IPS DF 6.9 (cell line): Measurements from ENCODE around the gene FBXW7.

Source experiments
- DNase-seq: peaks from one replicate; pipeline ENCODE4 v3.0.0-alpha.2; 2013; ENCODE audit warnings: low read depth, low spot score
- H3K27ac ChIP-seq: one replicate; pipeline ENCODE4 v1.5.1; 2013; ENCODE audit warnings: low read length, control low read depth
- H3K27me3 ChIP-seq: 2 replicates; pipeline ENCODE4 v1.6.1; 2013; ENCODE audit warnings: mild to moderate bottlenecking, low read length; ENCODE audit not compliant: control insufficient read depth, insufficient read depth
- H3K36me3 ChIP-seq: 2 replicates; pipeline ENCODE4 v1.6.1; 2013; ENCODE audit warnings: low read length; ENCODE audit not compliant: control insufficient read depth, insufficient read depth
- H3K4me1 ChIP-seq: 2 replicates; pipeline ENCODE4 v1.6.1; 2013; ENCODE audit warnings: low read length; ENCODE audit not compliant: control insufficient read depth, insufficient read depth
- H3K4me3 ChIP-seq: 2 replicates; pipeline ENCODE4 v1.5.1; 2013; ENCODE audit warnings: mild to moderate bottlenecking, low read length
- H3K9me3 ChIP-seq: 2 replicates; pipeline ENCODE4 v1.6.1; 2013; ENCODE audit warnings: low read length, inconsistent platforms; ENCODE audit not compliant: control insufficient read depth, insufficient read depth
- WGBS: extraction: QIAGEN DNeasy Blood & Tissue Kit; methylation state at CpG from one replicate; pipeline ENCODE4 v1.1.7; 2013; ENCODE audit warnings: mixed read lengths, missing lambda C conversion rate; ENCODE audit not compliant: insufficient read length, insufficient coverage; 5-methylcytosine and 5-hydroxymethylcytosine counted together

Gene FBXW7

GRCh38 chr4:152301381-152301780, 234.5 kb downstream of the FBXW7 start:
- Histone ChIP-seq H3K9me3 (no peaks in the 10 kb centered on the region), H3K27me3 (no peaks in the 10 kb centered on the region), H3K27ac (no peak overlapping the region), H3K36me3 (no peaks in the 10 kb centered on the region), H3K4me3 (no peak overlapping the region), H3K4me1 (no peaks in the 10 kb centered on the region)
- no peak for DNase-seq
- no CpG with 5 or more reads among the region's 6 CpGs for WGBS

- DNase-seq = no peak
- WGBS = no CpG with 5 or more reads among the region's 3 CpGs
- Histone ChIP-seq H3K9me3 (no peaks in the 10 kb centered on the region), H3K36me3 (no peaks in the 10 kb centered on the region), H3K27ac (no peak overlapping the region), H3K4me1 (no peaks in the 10 kb centered on the region), H3K4me3 (no peak overlapping the region), H3K27me3 (no peaks in the 10 kb centered on the region)
Measured at GRCh38 chr4:152299553-152299952, 236.3 kb downstream of the FBXW7 start.

GRCh38 chr4:152296386-152296785, 239.5 kb downstream of the FBXW7 start:
- Histone ChIP-seq H3K36me3 (no peaks in the 10 kb centered on the region), H3K27ac (no peak overlapping the region), H3K27me3 (no peaks in the 10 kb centered on the region), H3K9me3 (no peaks in the 10 kb centered on the region), H3K4me3 (no peak overlapping the region), H3K4me1 (no peaks in the 10 kb centered on the region)
- DNase-seq = no peak

GRCh38 chr4:152294765-152295164, 241.1 kb downstream of the FBXW7 start:
- Histone ChIP-seq H3K4me1 (no peaks in the 10 kb centered on the region), H3K27me3 (no peaks in the 10 kb centered on the region), H3K27ac (no peak overlapping the region), H3K36me3 (no peaks in the 10 kb centered on the region), H3K4me3 (no peak overlapping the region), H3K9me3 (no peaks in the 10 kb centered on the region)
- no CpG with 5 or more reads among the region's 5 CpGs for WGBS
- no peak for DNase-seq

GRCh38 chr4:152294331-152294730, 241.6 kb downstream of the FBXW7 start:
- no peaks in the 10 kb centered on the region for H3K27me3 ChIP-seq
- WGBS = no CpG with 5 or more reads among the region's 3 CpGs
- no peak overlapping the region for H3K4me3 ChIP-seq
- H3K27ac ChIP-seq = no peak overlapping the region
- H3K9me3 ChIP-seq = no peaks in the 10 kb centered on the region
- H3K36me3 ChIP-seq = no peaks in the 10 kb centered on the region
- H3K4me1 ChIP-seq = no peaks in the 10 kb centered on the region
- DNase-seq = no peak

DNA sequence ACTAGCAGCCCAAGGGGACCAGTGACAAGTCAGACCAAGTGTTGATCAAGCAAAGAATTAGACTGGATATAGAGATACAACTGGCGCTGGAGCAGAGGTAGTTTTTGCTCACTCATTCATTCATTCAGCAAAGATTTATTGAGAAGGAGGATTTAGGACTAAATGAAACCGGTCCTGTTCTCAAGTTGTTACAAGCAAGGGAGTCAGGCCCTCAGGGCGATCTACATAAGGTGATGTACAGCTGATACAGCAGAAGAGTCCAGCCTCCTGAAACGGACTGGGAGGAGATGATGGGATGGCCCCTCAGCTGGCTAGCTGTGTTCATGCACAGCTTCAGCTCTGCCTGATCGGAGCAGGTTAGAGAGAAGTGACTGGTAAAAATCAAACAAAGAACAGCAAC, 242.4 kb downstream of the FBXW7 start:
- H3K27ac ChIP-seq = no peak overlapping the region
- no peaks in the 10 kb centered on the region for H3K9me3 ChIP-seq
- WGBS = no CpG with 5 or more reads among the region's 5 CpGs
- H3K36me3 ChIP-seq = no peaks in the 10 kb centered on the region
- DNase-seq = no peak
- no peaks in the 10 kb centered on the region for H3K4me1 ChIP-seq
- no peaks in the 10 kb centered on the region for H3K27me3 ChIP-seq
- H3K4me3 ChIP-seq = no peak overlapping the region

GRCh38 chr4:152290366-152290921, 245.4 kb downstream of the FBXW7 start:
- H3K4me1 ChIP-seq = no peaks in the 10 kb centered on the region
- WGBS = no CpG with 5 or more reads among the region's 3 CpGs
- no peak overlapping the region for H3K27ac ChIP-seq
- no peak for DNase-seq
- H3K36me3 ChIP-seq = no peaks in the 10 kb centered on the region
- no peaks in the 10 kb centered on the region for H3K27me3 ChIP-seq
- no peaks in the 10 kb centered on the region for H3K9me3 ChIP-seq
- H3K4me3 ChIP-seq = no peak overlapping the region

GRCh38 chr4:152289941-152290340, 246.0 kb downstream of the FBXW7 start:
- H3K27me3 ChIP-seq = no peaks in the 10 kb centered on the region
- no peaks in the 10 kb centered on the region for H3K9me3 ChIP-seq
- H3K4me3 ChIP-seq = no peak overlapping the region
- DNase-seq = no peak
- no peak overlapping the region for H3K27ac ChIP-seq
- H3K36me3 ChIP-seq = no peaks in the 10 kb centered on the region
- H3K4me1 ChIP-seq = no peaks in the 10 kb centered on the region
- WGBS = no CpG with 5 or more reads among the region's 4 CpGs

- no CpG with 5 or more reads among the region's 3 CpGs for WGBS
- Histone ChIP-seq H3K4me1 (no peaks in the 10 kb centered on the region), H3K27me3 (no peaks in the 10 kb centered on the region)
Measured at GRCh38 chr4:152289541-152289940, 246.4 kb downstream of the FBXW7 start.

GRCh38 chr4:152283801-152284470, 252.0 kb downstream of the FBXW7 start:
- Histone ChIP-seq H3K4me1 (peaks cover 5% of the 10 kb centered on the region; the same call in 1 of the 2 replicates), H3K27ac (no peak overlapping the region), H3K36me3 (no peaks in the 10 kb centered on the region), H3K27me3 (no peaks in the 10 kb centered on the region), H3K9me3 (no peaks in the 10 kb centered on the region), H3K4me3 (no peak overlapping the region)
- WGBS = no CpG with 5 or more reads among the region's 2 CpGs
- no peak for DNase-seq

More at GRCh38 chr4:152289541-152289940, 246.4 kb downstream of the FBXW7 start:
- no peaks in the 10 kb centered on the region for H3K9me3 ChIP-seq
- H3K36me3 ChIP-seq = no peaks in the 10 kb centered on the region
- H3K27ac ChIP-seq = no peak overlapping the region
- H3K4me3 ChIP-seq = no peak overlapping the region
- no peak for DNase-seq

DNA sequence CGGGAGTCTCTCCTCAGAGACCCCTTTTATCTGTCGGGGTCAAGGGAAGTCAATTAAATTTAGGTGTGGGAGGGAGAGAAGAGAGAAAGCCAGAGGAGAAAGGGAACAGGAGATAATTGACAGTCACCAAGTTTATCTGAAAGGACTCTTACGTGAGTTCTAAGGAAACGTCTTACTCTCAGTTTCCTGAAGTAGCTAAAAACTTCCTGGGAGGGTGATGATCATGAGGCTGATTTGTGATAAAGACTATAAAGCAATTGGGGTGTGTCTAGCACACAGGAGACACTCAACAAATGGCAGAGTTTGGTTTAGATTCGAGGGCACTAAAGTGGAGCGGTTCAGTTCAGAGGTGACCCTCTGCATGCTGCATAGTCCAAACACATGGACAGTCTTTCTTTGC, 254.1 kb downstream of the FBXW7 start:
- Histone ChIP-seq H3K27me3 (no peaks in the 10 kb centered on the region), H3K27ac (no peak overlapping the region), H3K4me3 (no peak overlapping the region), H3K4me1 (peaks cover 9% of the 10 kb centered on the region), H3K9me3 (no peaks in the 10 kb centered on the region), H3K36me3 (no peaks in the 10 kb centered on the region)
- no peak for DNase-seq
- WGBS = no CpG with 5 or more reads among the region's 6 CpGs
